GM12878 (cell line): ENCODE results near the gene ARHGAP26. TPM values are rescaled to one million over a fixed set of nuclear protein-coding genes. Genes with fewer than 3 reads are reported as not detected.
A peak's percentile ranks its signal among the peaks of the same experiment; 100 is the strongest.

Experiments
- BHLHE40 ChIP-seq, 2 experiments: fragments of 450-650 bp in 1 of 2; IDR thresholded peaks; 2 replicates each; pipeline ENCODE4 v1.6.1; 2011 to 2017; ENCODE audit warnings: low read depth in 2 of 2, borderline replicate concordance in 1 of 2, improper control_type of control experiment in 1 of 2, low read length in 1 of 2, mild to moderate bottlenecking in 1 of 2
- CBFB ChIP-seq: IDR thresholded peaks from 2 replicates; pipeline ENCODE4 v1.6.1; 2016; ENCODE audit warnings: antibody characterized with exemption, low read depth
- CBX5 ChIP-seq: sonication (generic); IDR thresholded peaks from 2 replicates; pipeline ENCODE4 v1.6.1; 2016; ENCODE audit warnings: low read depth, moderate library complexity, mild to moderate bottlenecking, inconsistent platforms
- CREB1 ChIP-seq: IDR thresholded peaks from 2 replicates; pipeline ENCODE4 v1.6.1; 2012; ENCODE audit warnings: low read depth, mild to moderate bottlenecking, inconsistent platforms
- EGR1 ChIP-seq, 2 experiments: IDR thresholded peaks; 1 replicate in 1 of 2; 2 replicates in 1 of 2; pipeline ENCODE4 v1.6.1; 2011 to 2012; ENCODE audit warnings: low read depth in 2 of 2, low read length in 2 of 2, borderline replicate concordance in 1 of 2, mild to moderate bottlenecking in 1 of 2, moderate library complexity in 1 of 2
- ETV6 ChIP-seq, 2 experiments: fragments of 450-650 bp in 1 of 2; IDR thresholded peaks in 1 of 2; conservative IDR thresholded peaks in 1 of 2; 2 replicates each; pipeline ENCODE4 v1.6.1; 2014; ENCODE audit warnings: antibody characterized with exemption in 1 of 2, borderline replicate concordance in 1 of 2, low read depth in 1 of 2, mild to moderate bottlenecking in 1 of 2, moderate library complexity in 1 of 2
- MEF2B ChIP-seq: fragments of 450-650 bp; IDR thresholded peaks from 2 replicates; pipeline ENCODE4 v1.6.1; 2018; ENCODE audit warnings: mild to moderate bottlenecking, moderate library complexity; ENCODE audit not compliant: partially characterized antibody, poor library complexity, severe bottlenecking
- MYB ChIP-seq: fragments of 150-350 bp; IDR thresholded peaks from 2 replicates; pipeline ENCODE4 v1.6.1; 2014; ENCODE audit warnings: mild to moderate bottlenecking, low read depth, low read length, borderline replicate concordance
- PKNOX1 ChIP-seq: fragments of 450-650 bp; IDR thresholded peaks from 2 replicates; pipeline ENCODE4 v1.6.1; 2016; ENCODE audit warnings: mild to moderate bottlenecking
- TCF12 ChIP-seq: IDR thresholded peaks from 2 replicates; pipeline ENCODE4 v1.6.1; 2011; ENCODE audit warnings: low read depth, mild to moderate bottlenecking, low read length
- YY1 ChIP-seq: IDR thresholded peaks from 2 replicates; pipeline ENCODE4 v1.6.1; 2011; ENCODE audit warnings: low read depth, mild to moderate bottlenecking, low read length
- ZNF207 ChIP-seq: fragments of 450-650 bp; IDR thresholded peaks from 2 replicates; pipeline ENCODE4 v1.6.1; 2014; ENCODE audit warnings: antibody characterized with exemption, mild to moderate bottlenecking, borderline replicate concordance
- ZSCAN29 ChIP-seq: fragments of 450-650 bp; IDR thresholded peaks from 2 replicates; pipeline ENCODE4 v1.6.1; 2017; ENCODE audit warnings: mild to moderate bottlenecking, moderate library complexity
- polyA plus RNA-seq, 11 experiments: library from polyadenylated mRNA; depleted of rRNA in 4 of 11; unstranded in 6 of 11; stranded (reverse) in 5 of 11; fragments of >200 nt; fragmentation: Nextera tagmentation in 4 of 11; fragmentation: Illumina TruSeq in 1 of 11; extraction: Ambion mirVana in 4 of 11; extraction: Trizol in 1 of 11; gene quantifications; 1 replicate in 1 of 11; 2 replicates in 10 of 11; pipeline versions ENCODE4 v1.2.1 to v1.2.3, GENCODE V29; 2011 to 2016; ENCODE audit warnings: inconsistent platforms in 2 of 11, missing spikeins in 2 of 11, low read depth in 1 of 11
- total RNA-seq, 4 experiments: library from RNA; depleted of rRNA in 3 of 4; stranded (reverse); fragments of >200 nt in 3 of 4; fragmentation: Illumina TruSeq in 1 of 4; extraction: Trizol in 1 of 4; gene quantifications; 2 replicates each; pipeline versions ENCODE4 v1.2.1 to v1.2.3, GENCODE V29; 2013 to 2021
- TF ChIP-seq, protein P1 (sequence below): fragments of 450-650 bp; IDR thresholded peaks from 2 replicates; pipeline ENCODE4 v1.6.1; 2017; ENCODE audit warnings: mild to moderate bottlenecking, moderate library complexity
- TF ChIP-seq, protein P2 (sequence below): IDR thresholded peaks from 2 replicates; pipeline ENCODE4 v1.6.1; 2012; ENCODE audit warnings: improper control_type of control experiment, low read depth, low read length; ENCODE audit not compliant: insufficient replicate concordance
- TF ChIP-seq, protein P3 (sequence below): fragments of 450-650 bp; IDR thresholded peaks from 2 replicates; pipeline ENCODE4 v1.6.1; 2017; ENCODE audit warnings: mild to moderate bottlenecking

ARHGAP26 gene
- total and polyA plus RNA-seq, 10 of the 15 experiments (the other 5 are each of a cell fraction or from before 2014, with no cell fraction given): 9.4 to 41.5 (median 19.3) TPM

DNA sequence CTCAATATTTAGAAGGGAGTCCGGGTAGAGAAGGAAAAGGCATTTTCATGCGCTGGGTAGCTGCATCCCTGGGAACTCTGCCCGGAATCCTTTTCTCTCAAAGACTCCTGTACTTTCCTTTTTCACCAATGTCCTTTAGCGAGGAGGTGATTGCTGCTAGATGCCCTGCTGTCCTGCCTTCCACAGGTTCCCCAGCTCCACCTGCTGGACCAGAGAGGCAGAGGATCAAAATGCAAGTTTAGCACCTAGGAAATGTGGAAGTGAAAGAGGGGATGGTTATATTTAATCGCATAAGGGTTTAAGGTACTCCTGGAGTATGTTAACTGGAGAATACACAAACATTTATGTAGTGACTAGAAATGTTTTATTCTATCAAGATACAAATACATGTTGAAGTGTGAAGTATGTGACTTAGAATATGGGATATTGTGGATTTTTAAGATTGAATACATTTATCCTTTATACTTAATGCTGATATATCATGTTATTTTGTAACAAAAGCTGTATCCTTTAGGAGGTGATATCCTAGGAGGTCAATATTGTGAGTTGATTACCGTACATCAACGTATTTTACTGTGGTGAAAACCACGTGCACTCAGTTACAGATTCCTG, 145.7 kb downstream of the ARHGAP26 start (continued):
- no peak for TF ChIP-seq EGR1 (IDR thresholded peaks at IDR 0.05; ENCODE audit: borderline replicate concordance in 1 of 2, low read depth in 2 of 2, low read length in 2 of 2)
- TF ChIP-seq ZNF207: no peak
- peak; percentile 36 for TF ChIP-seq MEF2B
- TF ChIP-seq, protein P1, sequence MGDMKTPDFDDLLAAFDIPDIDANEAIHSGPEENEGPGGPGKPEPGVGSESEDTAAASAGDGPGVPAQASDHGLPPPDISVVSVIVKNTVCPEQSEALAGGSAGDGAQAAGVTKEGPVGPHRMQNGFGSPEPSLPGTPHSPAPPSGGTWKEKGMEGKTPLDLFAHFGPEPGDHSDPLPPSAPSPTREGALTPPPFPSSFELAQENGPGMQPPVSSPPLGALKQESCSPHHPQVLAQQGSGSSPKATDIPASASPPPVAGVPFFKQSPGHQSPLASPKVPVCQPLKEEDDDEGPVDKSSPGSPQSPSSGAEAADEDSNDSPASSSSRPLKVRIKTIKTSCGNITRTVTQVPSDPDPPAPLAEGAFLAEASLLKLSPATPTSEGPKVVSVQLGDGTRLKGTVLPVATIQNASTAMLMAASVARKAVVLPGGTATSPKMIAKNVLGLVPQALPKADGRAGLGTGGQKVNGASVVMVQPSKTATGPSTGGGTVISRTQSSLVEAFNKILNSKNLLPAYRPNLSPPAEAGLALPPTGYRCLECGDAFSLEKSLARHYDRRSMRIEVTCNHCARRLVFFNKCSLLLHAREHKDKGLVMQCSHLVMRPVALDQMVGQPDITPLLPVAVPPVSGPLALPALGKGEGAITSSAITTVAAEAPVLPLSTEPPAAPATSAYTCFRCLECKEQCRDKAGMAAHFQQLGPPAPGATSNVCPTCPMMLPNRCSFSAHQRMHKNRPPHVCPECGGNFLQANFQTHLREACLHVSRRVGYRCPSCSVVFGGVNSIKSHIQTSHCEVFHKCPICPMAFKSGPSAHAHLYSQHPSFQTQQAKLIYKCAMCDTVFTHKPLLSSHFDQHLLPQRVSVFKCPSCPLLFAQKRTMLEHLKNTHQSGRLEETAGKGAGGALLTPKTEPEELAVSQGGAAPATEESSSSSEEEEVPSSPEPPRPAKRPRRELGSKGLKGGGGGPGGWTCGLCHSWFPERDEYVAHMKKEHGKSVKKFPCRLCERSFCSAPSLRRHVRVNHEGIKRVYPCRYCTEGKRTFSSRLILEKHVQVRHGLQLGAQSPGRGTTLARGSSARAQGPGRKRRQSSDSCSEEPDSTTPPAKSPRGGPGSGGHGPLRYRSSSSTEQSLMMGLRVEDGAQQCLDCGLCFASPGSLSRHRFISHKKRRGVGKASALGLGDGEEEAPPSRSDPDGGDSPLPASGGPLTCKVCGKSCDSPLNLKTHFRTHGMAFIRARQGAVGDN: no peak
- TF ChIP-seq, protein P2, sequence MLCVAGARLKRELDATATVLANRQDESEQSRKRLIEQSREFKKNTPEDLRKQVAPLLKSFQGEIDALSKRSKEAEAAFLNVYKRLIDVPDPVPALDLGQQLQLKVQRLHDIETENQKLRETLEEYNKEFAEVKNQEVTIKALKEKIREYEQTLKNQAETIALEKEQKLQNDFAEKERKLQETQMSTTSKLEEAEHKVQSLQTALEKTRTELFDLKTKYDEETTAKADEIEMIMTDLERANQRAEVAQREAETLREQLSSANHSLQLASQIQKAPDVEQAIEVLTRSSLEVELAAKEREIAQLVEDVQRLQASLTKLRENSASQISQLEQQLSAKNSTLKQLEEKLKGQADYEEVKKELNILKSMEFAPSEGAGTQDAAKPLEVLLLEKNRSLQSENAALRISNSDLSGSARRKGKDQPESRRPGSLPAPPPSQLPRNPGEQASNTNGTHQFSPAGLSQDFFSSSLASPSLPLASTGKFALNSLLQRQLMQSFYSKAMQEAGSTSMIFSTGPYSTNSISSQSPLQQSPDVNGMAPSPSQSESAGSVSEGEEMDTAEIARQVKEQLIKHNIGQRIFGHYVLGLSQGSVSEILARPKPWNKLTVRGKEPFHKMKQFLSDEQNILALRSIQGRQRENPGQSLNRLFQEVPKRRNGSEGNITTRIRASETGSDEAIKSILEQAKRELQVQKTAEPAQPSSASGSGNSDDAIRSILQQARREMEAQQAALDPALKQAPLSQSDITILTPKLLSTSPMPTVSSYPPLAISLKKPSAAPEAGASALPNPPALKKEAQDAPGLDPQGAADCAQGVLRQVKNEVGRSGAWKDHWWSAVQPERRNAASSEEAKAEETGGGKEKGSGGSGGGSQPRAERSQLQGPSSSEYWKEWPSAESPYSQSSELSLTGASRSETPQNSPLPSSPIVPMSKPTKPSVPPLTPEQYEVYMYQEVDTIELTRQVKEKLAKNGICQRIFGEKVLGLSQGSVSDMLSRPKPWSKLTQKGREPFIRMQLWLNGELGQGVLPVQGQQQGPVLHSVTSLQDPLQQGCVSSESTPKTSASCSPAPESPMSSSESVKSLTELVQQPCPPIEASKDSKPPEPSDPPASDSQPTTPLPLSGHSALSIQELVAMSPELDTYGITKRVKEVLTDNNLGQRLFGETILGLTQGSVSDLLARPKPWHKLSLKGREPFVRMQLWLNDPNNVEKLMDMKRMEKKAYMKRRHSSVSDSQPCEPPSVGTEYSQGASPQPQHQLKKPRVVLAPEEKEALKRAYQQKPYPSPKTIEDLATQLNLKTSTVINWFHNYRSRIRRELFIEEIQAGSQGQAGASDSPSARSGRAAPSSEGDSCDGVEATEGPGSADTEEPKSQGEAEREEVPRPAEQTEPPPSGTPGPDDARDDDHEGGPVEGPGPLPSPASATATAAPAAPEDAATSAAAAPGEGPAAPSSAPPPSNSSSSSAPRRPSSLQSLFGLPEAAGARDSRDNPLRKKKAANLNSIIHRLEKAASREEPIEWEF: no peak
- no peak for TF ChIP-seq TCF12
- no peak for TF ChIP-seq BHLHE40 (IDR thresholded peaks at IDR 0.05; ENCODE audit: borderline replicate concordance in 1 of 2, low read depth in 2 of 2, low read length in 1 of 2)
- TF ChIP-seq MYB: no peak
- no peak for TF ChIP-seq CBX5
- TF ChIP-seq ETV6 (conservative IDR thresholded peaks at IDR 0.05 in 1 of 2, IDR thresholded peaks at IDR 0.05 in 1 of 2; ENCODE audit: borderline replicate concordance in 1 of 2, low read depth in 1 of 2): no peak
- TF ChIP-seq ZSCAN29: no peak
- no peak for TF ChIP-seq YY1
- TF ChIP-seq, protein P3, sequence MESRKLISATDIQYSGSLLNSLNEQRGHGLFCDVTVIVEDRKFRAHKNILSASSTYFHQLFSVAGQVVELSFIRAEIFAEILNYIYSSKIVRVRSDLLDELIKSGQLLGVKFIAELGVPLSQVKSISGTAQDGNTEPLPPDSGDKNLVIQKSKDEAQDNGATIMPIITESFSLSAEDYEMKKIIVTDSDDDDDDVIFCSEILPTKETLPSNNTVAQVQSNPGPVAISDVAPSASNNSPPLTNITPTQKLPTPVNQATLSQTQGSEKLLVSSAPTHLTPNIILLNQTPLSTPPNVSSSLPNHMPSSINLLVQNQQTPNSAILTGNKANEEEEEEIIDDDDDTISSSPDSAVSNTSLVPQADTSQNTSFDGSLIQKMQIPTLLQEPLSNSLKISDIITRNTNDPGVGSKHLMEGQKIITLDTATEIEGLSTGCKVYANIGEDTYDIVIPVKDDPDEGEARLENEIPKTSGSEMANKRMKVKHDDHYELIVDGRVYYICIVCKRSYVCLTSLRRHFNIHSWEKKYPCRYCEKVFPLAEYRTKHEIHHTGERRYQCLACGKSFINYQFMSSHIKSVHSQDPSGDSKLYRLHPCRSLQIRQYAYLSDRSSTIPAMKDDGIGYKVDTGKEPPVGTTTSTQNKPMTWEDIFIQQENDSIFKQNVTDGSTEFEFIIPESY: no peak
- no peak for TF ChIP-seq CBFB
- no peak for TF ChIP-seq CREB1
- TF ChIP-seq PKNOX1: no peak
